Measurements from ENCODE around the gene ITGA4. TPM values are rescaled to one million over a fixed set of nuclear protein-coding genes. Genes with fewer than 3 reads are reported as not detected.

ITGA4 gene
- total RNA-seq, 1 experiment from 2014 or later = not detected

GRCh38 chr2:181536730-181537129, 79.5 kb downstream of the ITGA4 start:
- H3K4me3 ChIP-seq (ENCODE audit: low read depth, low read length) = no peak overlapping the region
- Mint-ChIP-seq H3K27ac (ENCODE audit: unreplicated experiment) (no peak overlapping the region), H3K4me3 (ENCODE audit: unreplicated experiment) (no peak overlapping the region), H3K36me3 (ENCODE audit: insufficient read depth, unreplicated experiment) (no peaks in the 10 kb centered on the region), H3K27me3 (ENCODE audit: insufficient read depth, unreplicated experiment) (peaks cover 7% of the 10 kb centered on the region), H3K4me1 (ENCODE audit: low read depth, unreplicated experiment) (no peaks in the 10 kb centered on the region), H3K9me3 (ENCODE audit: unreplicated experiment) (no peaks in the 10 kb centered on the region)
- TF ChIP-seq CTCF (IDR thresholded peaks at IDR 0.05; ENCODE audit: insufficient read depth in 1 of 2, low read depth in 1 of 2, low read length in 1 of 2, severe bottlenecking in 1 of 2, unreplicated experiment in 1 of 2) = no peak
- POLR2A ChIA-PET = no interaction called here
- no peaks in the 10 kb centered on the region for H3K36me3 ChIP-seq (ENCODE audit: control insufficient read depth, insufficient read depth, low read length)
- no peaks in the 10 kb centered on the region; the same call in 1 of the 2 replicates for H3K9me3 ChIP-seq
- H3K27me3 ChIP-seq (replicated peaks; ENCODE audit: control insufficient read depth, insufficient read depth, low read length) = no peaks in the 10 kb centered on the region
- CTCF ChIA-PET = no interaction called here
- intact Hi-C loops (cut with micrococcal nuclease; ENCODE audit: unreplicated experiment) = no loop called here
- H3K4me1 ChIP-seq = no peaks in the 10 kb centered on the region
- no TSS peak for BruUV-seq (replicated peaks)
- no peak for DNase-seq

DNA sequence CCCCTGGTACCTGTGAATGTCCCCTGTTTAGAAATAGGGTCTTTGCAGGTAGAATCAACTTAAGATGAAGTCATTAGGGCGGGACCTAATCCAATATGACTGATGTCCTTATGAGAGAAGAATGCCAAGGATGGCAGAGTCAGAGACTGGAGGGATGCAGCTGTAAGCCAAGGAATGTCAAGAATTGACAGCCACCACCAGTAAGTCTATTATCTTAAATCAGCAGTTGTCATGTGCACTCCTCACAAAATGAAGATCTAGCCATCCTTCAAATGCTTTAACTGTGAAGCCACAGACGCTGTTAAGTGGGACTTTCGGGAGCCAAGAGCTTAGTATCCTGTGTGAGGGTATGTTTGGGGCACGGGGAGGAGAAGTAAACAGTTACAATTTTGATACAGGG, 83.2 kb downstream of the ITGA4 start:
- H3K27ac Mint-ChIP-seq (ENCODE audit: unreplicated experiment) = no peak overlapping the region
- no peaks in the 10 kb centered on the region for H3K9me3 ChIP-seq
- no peak overlapping the region for H3K4me3 Mint-ChIP-seq (ENCODE audit: unreplicated experiment)
- ChIA-PET CTCF (no interaction called here), POLR2A (no interaction called here)
- H3K4me3 ChIP-seq (ENCODE audit: low read depth, low read length) = no peak overlapping the region
- no peak for TF ChIP-seq CTCF (IDR thresholded peaks at IDR 0.05; ENCODE audit: insufficient read depth in 1 of 2, low read depth in 1 of 2, low read length in 1 of 2, severe bottlenecking in 1 of 2, unreplicated experiment in 1 of 2)
- H3K27me3 ChIP-seq (replicated peaks; ENCODE audit: control insufficient read depth, insufficient read depth, low read length) = no peaks in the 10 kb centered on the region
- H3K9me3 Mint-ChIP-seq (ENCODE audit: unreplicated experiment) = no peaks in the 10 kb centered on the region
- no peaks in the 10 kb centered on the region for H3K36me3 ChIP-seq (ENCODE audit: control insufficient read depth, insufficient read depth, low read length)
- BruUV-seq (replicated peaks) = no TSS peak
- intact Hi-C loops (cut with micrococcal nuclease; ENCODE audit: unreplicated experiment) = no loop called here
- peaks cover 3% of the 10 kb centered on the region for H3K27me3 Mint-ChIP-seq (ENCODE audit: insufficient read depth, unreplicated experiment)
- no peaks in the 10 kb centered on the region for H3K36me3 Mint-ChIP-seq (ENCODE audit: insufficient read depth, unreplicated experiment)
- H3K4me1 ChIP-seq = no peaks in the 10 kb centered on the region
- no peaks in the 10 kb centered on the region for H3K4me1 Mint-ChIP-seq (ENCODE audit: low read depth, unreplicated experiment)
- DNase-seq = no peak

DNA sequence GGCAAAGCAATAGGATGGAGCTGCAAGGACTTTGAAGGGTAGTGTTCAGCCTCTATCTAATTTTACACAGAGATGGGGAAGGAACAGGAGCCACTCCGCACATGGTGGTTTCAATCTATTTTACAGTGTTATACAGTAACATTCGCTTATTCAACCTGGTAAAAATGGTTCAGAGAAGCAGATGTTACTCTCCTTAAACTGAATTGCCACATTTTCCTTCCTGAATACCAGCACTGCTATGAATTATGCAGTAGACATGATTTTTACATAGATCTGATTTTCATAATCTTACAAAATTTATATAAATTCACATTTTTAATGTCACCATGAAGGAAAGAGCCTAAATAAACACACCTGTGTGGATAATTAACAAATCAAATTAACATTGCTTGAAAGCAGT, 85.0 kb downstream of the ITGA4 start:
- Histone ChIP-seq H3K4me1 (no peaks in the 10 kb centered on the region), H3K27me3 (replicated peaks; ENCODE audit: control insufficient read depth, insufficient read depth, low read length) (no peaks in the 10 kb centered on the region), H3K36me3 (ENCODE audit: control insufficient read depth, insufficient read depth, low read length) (no peaks in the 10 kb centered on the region), H3K9me3 (no peaks in the 10 kb centered on the region), H3K4me3 (ENCODE audit: low read depth, low read length) (no peak overlapping the region)
- H3K27ac Mint-ChIP-seq (ENCODE audit: unreplicated experiment) = no peak overlapping the region
- no TSS peak for BruUV-seq (replicated peaks)
- H3K4me1 Mint-ChIP-seq (ENCODE audit: low read depth, unreplicated experiment) = no peaks in the 10 kb centered on the region
- ChIA-PET CTCF (no interaction called here), POLR2A (no interaction called here)
- no peak overlapping the region for H3K4me3 Mint-ChIP-seq (ENCODE audit: unreplicated experiment)
- no peaks in the 10 kb centered on the region for H3K36me3 Mint-ChIP-seq (ENCODE audit: insufficient read depth, unreplicated experiment)
- peaks cover 10% of the 10 kb centered on the region for H3K27me3 Mint-ChIP-seq (ENCODE audit: insufficient read depth, unreplicated experiment)
- no peak for TF ChIP-seq CTCF (IDR thresholded peaks at IDR 0.05; ENCODE audit: insufficient read depth in 1 of 2, low read depth in 1 of 2, low read length in 1 of 2, severe bottlenecking in 1 of 2, unreplicated experiment in 1 of 2)
- intact Hi-C loops (cut with micrococcal nuclease; ENCODE audit: unreplicated experiment) = no loop called here
- DNase-seq = no peak
- no peaks in the 10 kb centered on the region for H3K9me3 Mint-ChIP-seq (ENCODE audit: unreplicated experiment)

All from Caco-2 (cell line).